Transverse colon (tissue), 4 donors: ENCODE measurements around the gene TNRC6B. TPM values are rescaled to one million over a fixed set of nuclear protein-coding genes. Genes with fewer than 3 reads are reported as not detected.

Experiments used
- DNase-seq: peaks from one replicate; pipeline ENCODE4 v3.0.0-alpha.2; 2019
- H3K27ac ChIP-seq, 4 donors: fragments of 200-600 bp; sonication (generic); 2 replicates each; pipeline ENCODE4 v1.5.1; 2016 to 2018; ENCODE audit warnings: inconsistent platforms in 4 of 4
- H3K27me3 ChIP-seq: fragments of 200-600 bp; sonication (generic); 2 replicates; pipeline ENCODE4 v1.5.1; 2017; ENCODE audit warnings: inconsistent platforms
- H3K36me3 ChIP-seq, 4 donors: fragments of 200-600 bp; sonication (generic); 2 replicates each; pipeline ENCODE4 v1.5.1; 2017 to 2019; ENCODE audit warnings: inconsistent platforms in 4 of 4
- H3K4me1 ChIP-seq, 4 donors: fragments of 200-600 bp; sonication (generic); 2 replicates each; pipeline ENCODE4 v1.5.1; 2017 to 2020; ENCODE audit warnings: inconsistent platforms in 4 of 4
- H3K4me3 ChIP-seq, 4 donors: fragments of 200-600 bp; sonication (generic); 1 replicate in 1 of 4; 2 replicates in 3 of 4; pipeline versions ENCODE4 v1.5.1 to v1.6.1; 2017 to 2019; ENCODE audit warnings: inconsistent platforms in 4 of 4
- H3K9me3 ChIP-seq, 2 donors: fragments of 200-600 bp; sonication (generic); 2 replicates each; pipeline ENCODE4 v1.5.1; 2017 to 2019; ENCODE audit warnings: inconsistent platforms in 2 of 2
- CTCF ChIP-seq, 5 experiments: fragments of 200-600 bp in 3 of 5; fragments of 450-650 bp in 2 of 5; sonication (generic) in 3 of 5; IDR thresholded peaks; 1 replicate in 2 of 5; 2 replicates in 3 of 5; pipeline ENCODE4 v1.5.1; 2016 to 2017; ENCODE audit warnings: antibody characterized with exemption in 5 of 5, inconsistent platforms in 3 of 5, mild to moderate bottlenecking in 2 of 5, moderate library complexity in 1 of 5
- EP300 ChIP-seq: sonication (generic); formaldehyde crosslinking; IDR thresholded peaks from one replicate; pipeline ENCODE4 v1.6.1; 2017; ENCODE audit warnings: antibody characterized with exemption, low read depth
- POLR2A ChIP-seq: fragments of 450-650 bp; IDR thresholded peaks from one replicate; pipeline ENCODE4 v1.6.1; 2016; ENCODE audit warnings: antibody characterized with exemption, mild to moderate bottlenecking, moderate library complexity
- POLR2AphosphoS5 ChIP-seq, 3 donors: sonication (generic); formaldehyde crosslinking; IDR thresholded peaks; one replicate each; pipeline ENCODE4 v1.6.1; 2016; ENCODE audit warnings: antibody characterized with exemption in 3 of 3
- WGBS, 2 donors: methylation state at CpG; one replicate each; pipeline ENCODE4 v1.1.5; 2018; ENCODE audit warnings: low coverage in 1 of 2; 5-methylcytosine and 5-hydroxymethylcytosine counted together
- in situ Hi-C, 4 donors: fragments of 200-750 bp; cut with MboI; loops; one replicate each; pipeline versions ENCODE4 v1.15.0 to v1.15.1; 2017; ENCODE audit warnings: low sequenced_read_pairs in 3 of 4, low pct_ligation_motif_present in 1 of 4, low pct_unique_long_range_greater_than_20kb in 1 of 4
- intact Hi-C: fragments of 100-400 bp; cut with DNase I; formaldehyde crosslinking; loops from one replicate; pipeline ENCODE4 v1.15.1; 2023; ENCODE audit warnings: low total_unique reads
- total RNA-seq, 4 donors: library from RNA; depleted of rRNA; stranded (reverse); fragments of >200 nt; gene quantifications; one replicate each; pipeline ENCODE4 v1.1.0, GENCODE V29; 2016

Gene TNRC6B
- total RNA-seq, 4 donors from 2014 or later = 36.7 to 108 (median 54.0) TPM

GRCh38 chr22:40204321-40205116 lies 26.8 kb downstream of the TNRC6B start:
- H3K36me3 ChIP-seq = no peaks in the 10 kb centered on the region
- H3K4me3 ChIP-seq = no peak overlapping the region
- WGBS, 2 donors = 64 to 68% methylated on average over 1 to 5 of the region's 5 CpGs
- no peak for DNase-seq
- TF ChIP-seq EP300 = no peak
- TF ChIP-seq CTCF (IDR thresholded peaks at IDR 0.05) = no peak
- peak; percentile 33 to 58 (median 53) for TF ChIP-seq POLR2AphosphoS5 (IDR thresholded peaks at IDR 0.05)
- no peaks in the 10 kb centered on the region for H3K9me3 ChIP-seq
- intact Hi-C loops = no loop called here
- H3K27me3 ChIP-seq = no peaks in the 10 kb centered on the region
- in situ Hi-C loops = no loop called here
- peak overlapping the region; percentile 62 to 75 (median 70) for H3K27ac ChIP-seq
- H3K4me1 ChIP-seq = peaks cover 21 to 35% (median 26%) of the 10 kb centered on the region in 4 donors

- in situ Hi-C loops = no loop called here
- H3K4me1 ChIP-seq = peaks cover 22 to 56% (median 28%) of the 10 kb centered on the region in 4 donors
Observed at GRCh38 chr22:40206561-40206960, 28.8 kb downstream of the TNRC6B start.

GRCh38 chr22:40210818-40211217 lies 33.1 kb downstream of the TNRC6B start:
- no peaks in the 10 kb centered on the region for H3K9me3 ChIP-seq
- no peaks in the 10 kb centered on the region for H3K36me3 ChIP-seq
- DNase-seq = no peak
- TF ChIP-seq CTCF (IDR thresholded peaks at IDR 0.05) (no peak), POLR2A (no peak), POLR2AphosphoS5 (IDR thresholded peaks at IDR 0.05) (no peak), EP300 (no peak)
- peaks cover 10 to 64% (median 25%) of the 10 kb centered on the region in 4 donors for H3K4me1 ChIP-seq
- in situ Hi-C loops = no loop called here
- H3K27ac ChIP-seq = peak overlapping the region in 3 of 4 donors; percentile 22 to 43 (median 22)
- H3K4me3 ChIP-seq = no peak overlapping the region
- WGBS, 2 donors = 75 to 80% methylated on average over 1 of the region's 1 CpG
- intact Hi-C loops = no loop called here
- no peaks in the 10 kb centered on the region for H3K27me3 ChIP-seq

More at GRCh38 chr22:40206561-40206960, 28.8 kb downstream of the TNRC6B start:
- H3K27ac ChIP-seq = no peak overlapping the region
- no peak for DNase-seq
- no peaks in the 10 kb centered on the region for H3K27me3 ChIP-seq
- H3K4me3 ChIP-seq = no peak overlapping the region
- 94 to 99% methylated on average over 9 to 15 of the region's 15 CpGs for WGBS, 2 donors
- intact Hi-C loops = no loop called here
- no peaks in the 10 kb centered on the region for H3K9me3 ChIP-seq
- TF ChIP-seq EP300 (no peak), POLR2AphosphoS5 (IDR thresholded peaks at IDR 0.05) (no peak), POLR2A (no peak), CTCF (IDR thresholded peaks at IDR 0.05) (no peak)
- no peaks in the 10 kb centered on the region for H3K36me3 ChIP-seq

GRCh38 chr22:40211476-40212054 lies 33.8 kb downstream of the TNRC6B start:
- no peaks in the 10 kb centered on the region for H3K27me3 ChIP-seq
- in situ Hi-C loops = no loop called here
- intact Hi-C loops = no loop called here
- 76 to 85% methylated on average over 5 to 12 of the region's 12 CpGs for WGBS, 2 donors
- H3K4me3 ChIP-seq = no peak overlapping the region
- no peaks in the 10 kb centered on the region for H3K36me3 ChIP-seq
- DNase-seq = no peak
- H3K27ac ChIP-seq = peak overlapping the region in 3 of 4 donors; percentile 22 to 43 (median 22)
- H3K9me3 ChIP-seq = no peaks in the 10 kb centered on the region
- H3K4me1 ChIP-seq = peaks cover 10 to 72% (median 27%) of the 10 kb centered on the region in 4 donors
- TF ChIP-seq CTCF (IDR thresholded peaks at IDR 0.05) (no peak), EP300 (no peak), POLR2AphosphoS5 (IDR thresholded peaks at IDR 0.05) (no peak), POLR2A (no peak)
